Naive thymus-derived CD4-positive, alpha-beta T cell (primary cell): ENCODE measurements around the gene GLIS1. TPM values are rescaled to one million over a fixed set of nuclear protein-coding genes. Genes with fewer than 3 reads are reported as not detected.

ENCODE experiments used
- ATAC-seq: fragments of 150-1000 bp; cut with Tn5 transposase; 2 replicates; pipeline ENCODE4 v1.10.0; 2021; ENCODE audit warnings: mild to moderate bottlenecking, moderate library complexity
- CTCF ChIA-PET: fragments of 350-600 bp; sonication (Branson Sonifier 250); formaldehyde crosslinking; loops from one replicate; lab custom pipeline; 2021; ENCODE audit warnings: antibody characterized with exemption; lab: Charles Lee
- POLR2A ChIA-PET: fragments of 350-600 bp; sonication (Branson Sonifier 250); formaldehyde crosslinking; loops from one replicate; lab custom pipeline; 2021; ENCODE audit warnings: antibody characterized with exemption, inconsistent platforms; lab: Charles Lee
- DNase-seq, 9 donors: peaks; one replicate each; pipeline versions ENCODE4 v3.0.0 to v3.0.0-alpha.2; 2020 to 2022; ENCODE audit warnings: mixed read lengths in 1 of 9
- H3K27ac ChIP-seq: one replicate; pipeline ENCODE4 v1.7.0; 2013; ENCODE audit warnings: mild to moderate bottlenecking, low read depth, low read length, moderate library complexity
- H3K27me3 ChIP-seq, 2 donors: one replicate each; pipeline ENCODE4 v1.7.0; 2013; ENCODE audit warnings: low read length in 2 of 2, mild to moderate bottlenecking in 2 of 2, moderate library complexity in 2 of 2; ENCODE audit not compliant: control insufficient read depth in 2 of 2, insufficient read depth in 2 of 2
- H3K36me3 ChIP-seq, 3 experiments: 1 replicate in 2 of 3; 2 replicates in 1 of 3; pipeline ENCODE4 v1.7.0; 2013; ENCODE audit warnings: low read length in 3 of 3, mild to moderate bottlenecking in 3 of 3, moderate library complexity in 1 of 3; ENCODE audit not compliant: insufficient read depth in 3 of 3, control insufficient read depth in 2 of 3
- H3K4me1 ChIP-seq, 2 donors: one replicate each; pipeline ENCODE4 v1.7.0; 2013; ENCODE audit warnings: low read length in 2 of 2, mild to moderate bottlenecking in 2 of 2, moderate library complexity in 1 of 2; ENCODE audit not compliant: control insufficient read depth in 2 of 2, insufficient read depth in 2 of 2
- H3K4me3 ChIP-seq: 2 replicates; pipeline ENCODE4 v1.7.0; 2013; ENCODE audit warnings: mild to moderate bottlenecking, low read length
- H3K9me3 ChIP-seq, 3 experiments: 1 replicate in 2 of 3; 2 replicates in 1 of 3; pipeline ENCODE4 v1.7.0; 2013; ENCODE audit warnings: low read length in 3 of 3; ENCODE audit not compliant: control insufficient read depth in 2 of 3
- H3K27ac Mint-ChIP-seq, 9 donors: one replicate each; pipeline ENCODE4 v1.8.0; 2020 to 2022; ENCODE audit warnings: mixed read lengths in 9 of 9, mild to moderate bottlenecking in 8 of 9, moderate library complexity in 5 of 9, inconsistent platforms in 2 of 9
- H3K27me3 Mint-ChIP-seq, 5 donors: one replicate each; pipeline ENCODE4 v1.8.0; 2021 to 2022; ENCODE audit warnings: mixed read lengths in 5 of 5, mild to moderate bottlenecking in 1 of 5
- H3K36me3 Mint-ChIP-seq, 5 donors: one replicate each; pipeline ENCODE4 v1.8.0; 2020 to 2022; ENCODE audit warnings: mixed read lengths in 5 of 5, mild to moderate bottlenecking in 3 of 5, inconsistent platforms in 1 of 5
- H3K4me1 Mint-ChIP-seq, 7 donors: one replicate each; pipeline ENCODE4 v1.8.0; 2020 to 2022; ENCODE audit warnings: mixed read lengths in 7 of 7, mild to moderate bottlenecking in 3 of 7, inconsistent platforms in 1 of 7
- H3K4me3 Mint-ChIP-seq, 10 donors: one replicate each; pipeline ENCODE4 v1.8.0; 2020 to 2022; ENCODE audit warnings: mild to moderate bottlenecking in 10 of 10, mixed read lengths in 10 of 10, moderate library complexity in 6 of 10, inconsistent platforms in 2 of 10
- H3K9me3 Mint-ChIP-seq, 11 donors: one replicate each; pipeline ENCODE4 v1.8.0; 2020 to 2022; ENCODE audit warnings: mixed read lengths in 11 of 11, mild to moderate bottlenecking in 4 of 11, inconsistent platforms in 1 of 11, moderate library complexity in 1 of 11
- intact Hi-C, 2 donors: fragments of 100-400 bp; cut with micrococcal nuclease; formaldehyde crosslinking; loops; one replicate each; pipeline ENCODE4 v1.15.1; 2023
- polyA plus RNA-seq, 2 donors: library from polyadenylated mRNA; unstranded; fragments of 300-500 nt; fragmentation: Illumina TruSeq; gene quantifications; one replicate each; pipeline ENCODE4 v1.2.3, GENCODE V29; 2021
- total RNA-seq, 6 experiments: library from RNA in 5 of 6; stranded (reverse) in 5 of 6; gene quantifications; 1 replicate in 5 of 6; 2 replicates in 1 of 6; pipeline ENCODE4 v1.2.3 and lab custom pipeline; 2021 to 2026

Gene GLIS1
- total and polyA plus RNA-seq, 7 experiments from 2014 or later, result not detected

GRCh38 chr1:53593758-53594380 is 145.1 kb downstream of the GLIS1 start:
- DNase-seq, result no peak
- H3K4me1 ChIP-seq, result no peaks in the 10 kb centered on the region
- Mint-ChIP-seq H3K36me3 (no peaks in the 10 kb centered on the region), H3K4me3 (no peak overlapping the region), H3K27ac (no peak overlapping the region), H3K9me3 (no peaks in the 10 kb centered on the region), H3K27me3 (no peaks in the 10 kb centered on the region), H3K4me1 (no peaks in the 10 kb centered on the region)
- H3K9me3 ChIP-seq, result no peaks in the 10 kb centered on the region
- intact Hi-C loops, result loop anchor here in 1 of 2 donors (10.0 kb wide), 1 partner anchor 109 kb away; no protein-coding TSS in a partner anchor
- H3K27ac ChIP-seq, result no peak overlapping the region
- POLR2A ChIA-PET, result no interaction called here
- no peak overlapping the region for H3K4me3 ChIP-seq
- H3K27me3 ChIP-seq, result no peaks in the 10 kb centered on the region
- peak; percentile 11 for ATAC-seq
- H3K36me3 ChIP-seq, result no peaks in the 10 kb centered on the region
- CTCF ChIA-PET, result no interaction called here

GRCh38 chr1:53592985-53593757 is 145.8 kb downstream of the GLIS1 start:
- Histone ChIP-seq H3K36me3 (no peaks in the 10 kb centered on the region), H3K4me1 (no peaks in the 10 kb centered on the region), H3K9me3 (no peaks in the 10 kb centered on the region), H3K27me3 (no peaks in the 10 kb centered on the region), H3K4me3 (no peak overlapping the region), H3K27ac (no peak overlapping the region)
- H3K27me3 Mint-ChIP-seq, result peaks cover 0 to 5% (median 0%) of the 10 kb centered on the region in 5 donors
- no peaks in the 10 kb centered on the region for H3K36me3 Mint-ChIP-seq
- intact Hi-C loops, result loop anchor here in 1 of 2 donors (10.0 kb wide), 1 partner anchor 108 kb away; no protein-coding TSS in a partner anchor
- no peaks in the 10 kb centered on the region for H3K4me1 Mint-ChIP-seq
- CTCF ChIA-PET, result no interaction called here
- ATAC-seq (no peak), DNase-seq (no peak)
- POLR2A ChIA-PET, result no interaction called here
- H3K27ac Mint-ChIP-seq, result no peak overlapping the region
- no peak overlapping the region for H3K4me3 Mint-ChIP-seq
- H3K9me3 Mint-ChIP-seq, result no peaks in the 10 kb centered on the region

GRCh38 chr1:53592521-53592982 is 146.4 kb downstream of the GLIS1 start:
- H3K9me3 Mint-ChIP-seq, result no peaks in the 10 kb centered on the region
- intact Hi-C loops, result loop anchor here in 1 of 2 donors (10.0 kb wide), 1 partner anchor 108 kb away; no protein-coding TSS in a partner anchor

GRCh38 chr1:53591924-53592323 is 147.0 kb downstream of the GLIS1 start:
- ATAC-seq, result no peak
- no peaks in the 10 kb centered on the region for H3K36me3 Mint-ChIP-seq
- H3K27me3 Mint-ChIP-seq, result peaks cover 0 to 9% (median 0%) of the 10 kb centered on the region in 5 donors
- H3K4me1 ChIP-seq, result no peaks in the 10 kb centered on the region
- no peak overlapping the region for H3K27ac Mint-ChIP-seq
- intact Hi-C loops, result loop anchor here in 1 of 2 donors (10.0 kb wide), 1 partner anchor 107 kb away; no protein-coding TSS in a partner anchor
- H3K27me3 ChIP-seq, result no peaks in the 10 kb centered on the region
- H3K4me1 Mint-ChIP-seq, result no peaks in the 10 kb centered on the region
- ChIA-PET POLR2A (no interaction called here), CTCF (no interaction called here)
- H3K4me3 Mint-ChIP-seq, result no peak overlapping the region
- no peak overlapping the region for H3K4me3 ChIP-seq
- no peaks in the 10 kb centered on the region for H3K9me3 ChIP-seq
- no peak for DNase-seq
- no peaks in the 10 kb centered on the region for H3K36me3 ChIP-seq
- H3K27ac ChIP-seq, result no peak overlapping the region
- no peaks in the 10 kb centered on the region for H3K9me3 Mint-ChIP-seq

More at GRCh38 chr1:53592521-53592982, 146.4 kb downstream of the GLIS1 start:
- Mint-ChIP-seq H3K27ac (no peak overlapping the region), H3K36me3 (no peaks in the 10 kb centered on the region), H3K4me1 (no peaks in the 10 kb centered on the region), H3K4me3 (no peak overlapping the region), H3K27me3 (peaks cover 0 to 9% (median 0%) of the 10 kb centered on the region in 5 donors)
- no peaks in the 10 kb centered on the region for H3K4me1 ChIP-seq
- no peaks in the 10 kb centered on the region for H3K9me3 ChIP-seq
- H3K4me3 ChIP-seq, result no peak overlapping the region
- no peak for ATAC-seq
- ChIA-PET CTCF (no interaction called here), POLR2A (no interaction called here)
- no peak overlapping the region for H3K27ac ChIP-seq
- H3K27me3 ChIP-seq, result no peaks in the 10 kb centered on the region
- DNase-seq, result no peak
- no peaks in the 10 kb centered on the region for H3K36me3 ChIP-seq

GRCh38 chr1:53590531-53591515 is 148.1 kb downstream of the GLIS1 start:
- no peaks in the 10 kb centered on the region for H3K4me1 ChIP-seq
- H3K27me3 ChIP-seq, result no peaks in the 10 kb centered on the region
- no peaks in the 10 kb centered on the region for H3K9me3 Mint-ChIP-seq
- ChIA-PET CTCF (no interaction called here), POLR2A (no interaction called here)
- H3K9me3 ChIP-seq, result no peaks in the 10 kb centered on the region
- no peaks in the 10 kb centered on the region for H3K4me1 Mint-ChIP-seq
- no peaks in the 10 kb centered on the region for H3K36me3 ChIP-seq
- no peak overlapping the region for H3K27ac Mint-ChIP-seq
- H3K36me3 Mint-ChIP-seq, result no peaks in the 10 kb centered on the region
- H3K27ac ChIP-seq, result no peak overlapping the region
- DNase-seq, result no peak
- no peak overlapping the region for H3K4me3 ChIP-seq
- H3K27me3 Mint-ChIP-seq, result peaks cover 0 to 14% (median 0%) of the 10 kb centered on the region in 5 donors
- ATAC-seq, result no peak
- intact Hi-C loops, result loop anchor here in 1 of 2 donors (10.0 kb wide), 1 partner anchor 106 kb away; no protein-coding TSS in a partner anchor
- H3K4me3 Mint-ChIP-seq, result no peak overlapping the region

GRCh38 chr1:53590104-53590503 is 148.9 kb downstream of the GLIS1 start:
- CTCF ChIA-PET, result no interaction called here
- POLR2A ChIA-PET, result no interaction called here
- DNase-seq (no peak), ATAC-seq (no peak)
- H3K4me3 ChIP-seq, result no peak overlapping the region
- intact Hi-C loops, result loop anchor here in 1 of 2 donors (10.0 kb wide), 1 partner anchor 105 kb away; no protein-coding TSS in a partner anchor
- H3K27ac ChIP-seq, result no peak overlapping the region
- H3K36me3 Mint-ChIP-seq, result no peaks in the 10 kb centered on the region
- H3K27me3 ChIP-seq, result no peaks in the 10 kb centered on the region
- H3K27ac Mint-ChIP-seq, result no peak overlapping the region
- H3K9me3 ChIP-seq, result no peaks in the 10 kb centered on the region
- peaks cover 0 to 14% (median 0%) of the 10 kb centered on the region in 5 donors for H3K27me3 Mint-ChIP-seq
- H3K36me3 ChIP-seq, result no peaks in the 10 kb centered on the region
- peaks cover 0 to 4% of the 10 kb centered on the region in 2 donors for H3K4me1 ChIP-seq
- no peaks in the 10 kb centered on the region for H3K9me3 Mint-ChIP-seq
- peaks cover 1 to 5% (median 4%) of the 10 kb centered on the region in 7 donors for H3K4me1 Mint-ChIP-seq
- no peak overlapping the region for H3K4me3 Mint-ChIP-seq
